AG04450 (cell line): ENCODE data around the gene NMNAT3. TPM values are rescaled to one million over a fixed set of nuclear protein-coding genes. Genes with fewer than 3 reads are reported as not detected.

ENCODE experiments used
- CTCF ChIA-PET: fragments of 300-600, 350-600 bp; formaldehyde crosslinking; extraction: SDS; loops from one replicate; lab custom pipeline; 2022; ENCODE audit warnings: antibody characterized with exemption, inconsistent platforms; lab: Charles Lee
- POLR2A ChIA-PET: fragments of 350-600 bp; formaldehyde crosslinking; extraction: SDS; loops from one replicate; lab custom pipeline; 2021; ENCODE audit warnings: antibody characterized with exemption, inconsistent platforms; lab: Yijun Ruan, JAX
- DNase-seq: peaks from one replicate; pipeline ENCODE4 v3.0.0-alpha.2; 2011; ENCODE audit warnings: low read depth, low spot score
- H3K27ac ChIP-seq: one replicate; pipeline ENCODE4 v1.5.1; 2012; ENCODE audit warnings: low read depth, low read length, control low read depth
- H3K27me3 ChIP-seq: one replicate; pipeline ENCODE4 v1.6.0; 2012; ENCODE audit warnings: low read length; ENCODE audit not compliant: control insufficient read depth, insufficient read depth
- H3K4me3 ChIP-seq: 2 replicates; pipeline ENCODE4 v1.5.1; 2011; ENCODE audit warnings: mild to moderate bottlenecking, low read depth, low read length, control low read depth
- H3K9me3 ChIP-seq: 2 replicates; pipeline ENCODE4 v1.5.1; 2012; ENCODE audit warnings: low read length; ENCODE audit not compliant: control insufficient read depth, insufficient read depth
- polyA plus RNA-seq: library from polyadenylated mRNA; depleted of rRNA; stranded (reverse); fragments of >200 nt; gene quantifications from 2 replicates; pipeline ENCODE4 v1.2.3, GENCODE V29; 2011
- TF ChIP-seq, protein P1 (sequence below): IDR thresholded peaks from 2 replicates; pipeline ENCODE4 v1.5.1; 2011; ENCODE audit warnings: low read depth, low read length, control low read depth, inconsistent platforms

The NMNAT3 gene
- polyA plus RNA-seq, 1 experiment: 0.22 TPM

DNA sequence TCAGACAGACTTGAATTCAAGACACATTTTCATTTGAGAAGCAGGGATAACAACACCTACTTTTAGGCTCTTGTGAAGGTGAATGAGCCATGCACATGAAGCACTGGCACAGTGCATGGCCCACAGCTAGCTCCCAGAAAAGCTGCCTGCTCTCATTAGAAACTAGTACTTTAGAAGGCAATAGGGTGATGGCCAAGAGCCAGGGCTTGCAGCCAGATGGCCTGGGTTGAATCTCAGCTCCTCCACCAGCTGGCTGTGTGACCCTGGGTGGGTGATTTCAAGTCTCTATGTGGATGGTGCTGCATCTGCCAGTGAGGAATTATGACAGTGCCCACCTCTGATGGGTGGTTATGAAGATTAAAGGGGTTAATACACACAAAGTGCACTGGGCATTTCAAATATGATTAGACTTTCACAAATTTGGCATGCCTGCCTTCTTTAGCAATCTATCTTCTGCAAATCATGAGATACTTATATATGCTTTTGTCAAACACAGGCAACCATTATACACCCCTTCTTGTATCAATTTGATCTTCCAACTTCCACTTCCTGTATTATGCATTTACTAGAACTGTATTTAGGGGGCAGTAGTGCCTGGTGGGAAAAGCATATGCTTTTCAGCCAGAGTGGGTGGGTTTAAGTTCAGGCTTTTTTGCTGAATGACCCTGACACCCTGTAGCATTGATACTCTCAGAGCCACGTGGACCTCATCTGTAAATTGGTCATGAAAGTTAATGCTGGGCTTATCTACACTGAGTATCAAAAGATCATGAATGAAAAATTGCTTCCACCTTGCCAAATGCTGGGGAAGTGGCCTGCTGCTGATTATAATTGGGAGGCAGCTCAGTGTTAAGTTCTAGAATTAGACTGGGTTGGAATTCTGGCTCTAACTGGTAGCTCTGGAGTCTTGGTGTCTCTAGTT is 103.5 kb downstream of the NMNAT3 start:
- Histone ChIP-seq H3K27me3 (no peaks in the 10 kb centered on the region), H3K27ac (no peak overlapping the region), H3K9me3 (no peaks in the 10 kb centered on the region), H3K4me3 (no peak overlapping the region)
- no peak for DNase-seq
- ChIA-PET POLR2A (no interaction called here), CTCF (no interaction called here)
- TF ChIP-seq, protein P1, sequence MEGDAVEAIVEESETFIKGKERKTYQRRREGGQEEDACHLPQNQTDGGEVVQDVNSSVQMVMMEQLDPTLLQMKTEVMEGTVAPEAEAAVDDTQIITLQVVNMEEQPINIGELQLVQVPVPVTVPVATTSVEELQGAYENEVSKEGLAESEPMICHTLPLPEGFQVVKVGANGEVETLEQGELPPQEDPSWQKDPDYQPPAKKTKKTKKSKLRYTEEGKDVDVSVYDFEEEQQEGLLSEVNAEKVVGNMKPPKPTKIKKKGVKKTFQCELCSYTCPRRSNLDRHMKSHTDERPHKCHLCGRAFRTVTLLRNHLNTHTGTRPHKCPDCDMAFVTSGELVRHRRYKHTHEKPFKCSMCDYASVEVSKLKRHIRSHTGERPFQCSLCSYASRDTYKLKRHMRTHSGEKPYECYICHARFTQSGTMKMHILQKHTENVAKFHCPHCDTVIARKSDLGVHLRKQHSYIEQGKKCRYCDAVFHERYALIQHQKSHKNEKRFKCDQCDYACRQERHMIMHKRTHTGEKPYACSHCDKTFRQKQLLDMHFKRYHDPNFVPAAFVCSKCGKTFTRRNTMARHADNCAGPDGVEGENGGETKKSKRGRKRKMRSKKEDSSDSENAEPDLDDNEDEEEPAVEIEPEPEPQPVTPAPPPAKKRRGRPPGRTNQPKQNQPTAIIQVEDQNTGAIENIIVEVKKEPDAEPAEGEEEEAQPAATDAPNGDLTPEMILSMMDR: no peak

DNA sequence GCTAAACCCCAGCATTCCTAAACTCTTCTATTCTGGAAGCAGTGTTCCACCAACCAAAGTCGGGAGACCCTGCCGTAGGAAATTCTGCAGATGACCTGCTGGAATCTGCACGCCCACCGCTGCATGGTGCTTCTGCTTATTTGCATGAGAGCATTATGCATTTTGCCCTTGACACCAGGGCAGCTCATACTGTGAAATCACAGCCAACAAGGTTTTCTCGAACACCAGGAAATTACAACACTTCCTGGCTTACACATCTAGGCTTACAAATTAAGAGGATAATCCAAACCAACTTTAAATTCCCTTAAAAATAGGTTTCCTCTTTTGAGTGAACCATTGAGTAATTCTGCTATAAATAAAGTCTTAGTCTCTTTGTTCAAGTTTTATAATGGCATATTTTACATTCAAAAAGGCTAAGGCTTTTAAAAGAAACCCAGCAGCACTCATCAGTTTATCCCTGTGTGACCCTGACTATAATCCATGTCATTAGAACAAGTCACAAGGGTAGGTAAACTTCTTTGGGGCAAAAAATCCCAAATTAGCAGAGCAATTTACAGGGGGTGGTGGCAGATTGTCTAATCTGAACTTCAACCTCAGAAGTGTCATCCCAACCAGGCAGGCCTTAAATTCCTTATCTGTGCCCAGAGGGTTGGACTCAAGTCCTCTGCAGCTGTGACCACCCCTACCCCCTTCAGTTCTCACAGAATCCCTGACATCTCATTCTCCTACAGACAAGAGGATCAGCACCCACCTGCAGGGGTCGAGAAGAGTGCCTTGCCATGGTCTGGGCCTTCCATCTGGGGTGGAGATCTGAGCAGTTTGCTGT is 104.7 kb downstream of the NMNAT3 start:
- ChIA-PET CTCF (no interaction called here), POLR2A (no interaction called here)
- no peaks in the 10 kb centered on the region for H3K27me3 ChIP-seq
- H3K4me3 ChIP-seq: no peak overlapping the region
- TF ChIP-seq, protein P1: no peak
- H3K27ac ChIP-seq: no peak overlapping the region
- DNase-seq: no peak
- no peaks in the 10 kb centered on the region for H3K9me3 ChIP-seq

DNA sequence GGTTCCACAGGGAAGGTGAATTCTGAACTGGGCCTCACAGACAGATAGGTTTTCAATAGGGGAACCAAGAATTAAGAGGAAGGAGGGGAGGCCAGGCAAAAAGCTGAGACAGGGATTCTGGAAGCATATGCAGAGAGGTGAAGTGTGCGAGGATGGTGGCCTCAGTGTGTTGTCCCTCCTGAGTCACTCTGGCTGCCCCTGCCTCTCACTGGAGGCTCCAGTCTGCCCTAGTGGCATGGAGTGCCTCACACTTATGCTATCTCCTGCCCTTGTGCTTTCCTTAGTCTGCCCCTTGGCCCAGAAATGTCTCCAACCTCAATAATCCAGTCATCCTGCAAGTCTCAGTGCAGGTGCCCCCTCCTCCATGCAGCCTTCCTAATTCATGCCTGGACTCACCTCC is 106.1 kb downstream of the NMNAT3 start:
- ChIA-PET POLR2A (no interaction called here), CTCF (no interaction called here)
- Histone ChIP-seq H3K4me3 (no peak overlapping the region), H3K27me3 (no peaks in the 10 kb centered on the region), H3K27ac (no peak overlapping the region), H3K9me3 (no peaks in the 10 kb centered on the region)
- TF ChIP-seq, protein P1: no peak
- DNase-seq: no peak

DNA sequence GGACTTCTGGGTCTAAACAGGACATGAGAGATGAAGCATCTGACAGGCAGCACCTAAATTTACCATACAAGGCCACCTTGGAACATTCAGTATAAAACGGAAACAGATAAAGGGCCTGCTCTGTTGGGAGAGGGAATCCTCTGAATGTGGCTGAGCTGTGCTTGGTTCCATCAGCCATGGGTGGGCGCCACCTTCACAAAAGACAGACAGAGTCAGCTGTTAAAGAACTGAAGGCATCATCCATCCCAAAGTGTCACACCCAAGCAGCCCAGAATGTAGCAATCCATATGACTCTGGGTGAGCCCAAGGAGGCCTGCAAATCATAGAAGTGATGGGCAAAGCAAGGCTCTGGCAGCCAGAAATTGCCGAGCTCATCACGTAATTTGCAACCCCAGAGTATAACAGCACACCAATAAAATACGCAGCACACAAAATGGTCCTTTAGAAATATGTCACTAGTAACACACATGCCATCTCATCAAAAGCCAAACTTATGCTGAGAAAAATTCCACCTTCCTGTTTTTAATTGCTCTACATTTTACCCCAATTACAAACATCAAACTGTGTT is 113.4 kb downstream of the NMNAT3 start:
- POLR2A ChIA-PET: no interaction called here
- no peak overlapping the region for H3K4me3 ChIP-seq
- no peak overlapping the region for H3K27ac ChIP-seq
- no peaks in the 10 kb centered on the region for H3K9me3 ChIP-seq
- DNase-seq: no peak
- TF ChIP-seq, protein P1: no peak
- no peaks in the 10 kb centered on the region for H3K27me3 ChIP-seq
- CTCF ChIA-PET: interaction anchor here (1.3 to 1.7 kb wide), 2 partner anchors 12 to 137 kb away, joined by 5 to 20 read pairs; no protein-coding TSS in a partner anchor
